HCT116 (cell line): ENCODE data around the gene EHD4. TPM values are rescaled to one million over a fixed set of nuclear protein-coding genes. Genes with fewer than 3 reads are reported as not detected.

Experiments
- ATAC-seq: fragments of 200-7000 bp; cut with Tn5 transposase; 2 replicates; pipeline ENCODE4 v1.9.1; 2020; ENCODE audit warnings: mild to moderate bottlenecking, moderate library complexity
- BruUV-seq: library from RNA; stranded (reverse); fragments of 400-500 nt; replicated peaks from 2 replicates; lab custom pipeline; 2021; lab: Mats Ljungman, UMichigan
- CTCF ChIA-PET: fragments of 300-600 bp; sonication (Branson Sonifier 250); formaldehyde crosslinking; loops from one replicate; lab custom pipeline; 2021; ENCODE audit warnings: antibody characterized with exemption; lab: Charles Lee
- POLR2A ChIA-PET: fragments of 300-600, 350-600 bp; sonication (Branson Sonifier 250); formaldehyde crosslinking; loops from one replicate; lab custom pipeline; 2021; ENCODE audit warnings: antibody characterized with exemption; lab: Charles Lee
- RAD21 ChIA-PET, 2 experiments: fragments of 300-600 bp; sonication (Branson Sonifier 250); formaldehyde crosslinking; loops; one replicate each; lab custom pipeline; 2023; ENCODE audit warnings: low total read pairs in 2 of 2; ENCODE audit not compliant: uncharacterized antibody in 2 of 2, unreplicated experiment in 2 of 2, low non-redundant PET in 1 of 2; lab: Charles Lee
- DNase-seq: peaks from one replicate; pipeline ENCODE4 v3.0.0-alpha.2; 2010; ENCODE audit warnings: low read depth, low spot score
- H2AFZ ChIP-seq: fragments of 200-600 bp; shearing (Covaris generic), sonication (generic); 2 replicates; pipeline ENCODE4 v1.6.1; 2017; ENCODE audit warnings: low read depth, mixed run types, mixed read lengths, antibody characterized with exemption, low read length; ENCODE audit not compliant: poor library complexity, severe bottlenecking
- H3K27ac ChIP-seq: 2 replicates; pipeline ENCODE4 v1.5.1; 2012; ENCODE audit warnings: low read depth, low read length
- H3K27me3 ChIP-seq: fragments of 200-600 bp; sonication (generic); 2 replicates; pipeline ENCODE4 v1.6.1; 2016; ENCODE audit warnings: mixed run types, low read length, mixed read lengths; ENCODE audit not compliant: insufficient read depth
- H3K36me3 ChIP-seq, 2 experiments: fragments of 200-500 bp in 1 of 2; fragments of 200-600 bp in 1 of 2; sonication (Bioruptor generic) in 1 of 2; sonication (generic) in 1 of 2; 2 replicates each; pipeline versions ENCODE4 v1.5.1 to v1.6.1; 2014 to 2016; ENCODE audit warnings: low read length in 2 of 2, inconsistent platforms in 1 of 2, mixed read lengths in 1 of 2, mixed run types in 1 of 2; ENCODE audit not compliant: insufficient read depth in 2 of 2, control insufficient read depth in 1 of 2
- H3K4me1 ChIP-seq, 2 experiments: fragments of 200-600 bp in 1 of 2; sonication (generic) in 1 of 2; 2 replicates each; pipeline versions ENCODE4 v1.5.1 to v1.6.1; 2012 to 2017; ENCODE audit warnings: low read length in 2 of 2, inconsistent platforms in 1 of 2, mild to moderate bottlenecking in 1 of 2, mixed read lengths in 1 of 2, mixed run types in 1 of 2, moderate library complexity in 1 of 2; ENCODE audit not compliant: insufficient read depth in 2 of 2, control insufficient read depth in 1 of 2
- H3K4me2 ChIP-seq: fragments of 200-600 bp; sonication (generic); 2 replicates; pipeline ENCODE4 v1.6.1; 2017; ENCODE audit warnings: mixed run types, low read length, mixed read lengths
- H3K4me3 ChIP-seq, 2 experiments: fragments of 200-600 bp in 1 of 2; sonication (generic) in 1 of 2; replicated peaks in 1 of 2; 2 replicates each; pipeline ENCODE4 v1.5.1; 2011 to 2016; ENCODE audit warnings: low read length in 2 of 2, control low read depth in 1 of 2, low read depth in 1 of 2, mild to moderate bottlenecking in 1 of 2, mixed read lengths in 1 of 2, mixed run types in 1 of 2
- H3K79me2 ChIP-seq: fragments of 200-600 bp; sonication (generic); 2 replicates; pipeline ENCODE4 v1.6.1; 2017; ENCODE audit warnings: mild to moderate bottlenecking, mixed run types, low read length, moderate library complexity, mixed read lengths; ENCODE audit not compliant: insufficient read depth
- H3K9ac ChIP-seq: fragments of 200-600 bp; sonication (generic); 2 replicates; pipeline ENCODE4 v1.6.1; 2016; ENCODE audit warnings: low read length, mixed read lengths
- H3K9me2 ChIP-seq: fragments of 200-600 bp; sonication (generic), shearing (Covaris generic); 2 replicates; pipeline ENCODE4 v1.6.1; 2017; ENCODE audit warnings: mixed run types, mild to moderate bottlenecking, moderate library complexity; ENCODE audit not compliant: insufficient read depth
- H3K9me3 ChIP-seq, 2 experiments: fragments of 200-500 bp in 1 of 2; fragments of 200-600 bp in 1 of 2; sonication (Bioruptor generic) in 1 of 2; sonication (generic) in 1 of 2; 2 replicates each; pipeline ENCODE4 v1.6.1; 2014 to 2017; ENCODE audit warnings: low read length in 2 of 2, mixed read lengths in 2 of 2, inconsistent platforms in 1 of 2, low read depth in 1 of 2, mild to moderate bottlenecking in 1 of 2, mixed run types in 1 of 2, moderate library complexity in 1 of 2; ENCODE audit not compliant: control insufficient read depth in 1 of 2, insufficient read depth in 1 of 2
- H4K20me1 ChIP-seq: fragments of 200-600 bp; sonication (generic), shearing (Covaris generic); 2 replicates; pipeline ENCODE4 v1.6.1; 2017; ENCODE audit warnings: mixed run types, mild to moderate bottlenecking, moderate library complexity; ENCODE audit not compliant: insufficient read depth
- EZH2phosphoT487 ChIP-seq: fragments of 200-600 bp; IDR thresholded peaks from 2 replicates; pipeline ENCODE4 v1.6.1; 2018; ENCODE audit warnings: antibody characterized with exemption, borderline replicate concordance
- FOSL1 ChIP-seq: IDR thresholded peaks from 2 replicates; pipeline ENCODE4 v1.6.1; 2012; ENCODE audit warnings: low read depth
- JUND ChIP-seq: IDR thresholded peaks from 2 replicates; pipeline ENCODE4 v1.6.1; 2012
- POLR2A ChIP-seq: IDR thresholded peaks from 2 replicates; pipeline ENCODE4 v1.7.0; 2011; ENCODE audit warnings: borderline replicate concordance; ENCODE audit not compliant: insufficient read depth, insufficient read length; ENCODE audit errors: extremely low read depth
- SIN3A ChIP-seq: IDR thresholded peaks from 2 replicates; pipeline ENCODE4 v1.6.1; 2012; ENCODE audit warnings: low read depth
- SP1 ChIP-seq: IDR thresholded peaks from 2 replicates; pipeline ENCODE4 v1.6.1; 2012; ENCODE audit warnings: low read depth
- SRF ChIP-seq: IDR thresholded peaks from 2 replicates; pipeline ENCODE4 v1.6.1; 2012; ENCODE audit warnings: low read depth
- TCF7L2 ChIP-seq: IDR thresholded peaks from 2 replicates; pipeline ENCODE4 v1.7.0; 2011; ENCODE audit warnings: borderline replicate concordance, inconsistent platforms; ENCODE audit not compliant: insufficient read depth, insufficient read length; ENCODE audit errors: extremely low read depth
- YY1 ChIP-seq: IDR thresholded peaks from 2 replicates; pipeline ENCODE4 v1.6.1; 2011; ENCODE audit warnings: low read length, low read depth, moderate library complexity, mild to moderate bottlenecking; ENCODE audit not compliant: insufficient replicate concordance; ENCODE audit errors: extremely low read depth
- ZNF274 ChIP-seq: fragments of 200-500 bp; sonication (Bioruptor generic); IDR thresholded peaks from 2 replicates; pipeline ENCODE4 v1.6.1; 2014; ENCODE audit warnings: mild to moderate bottlenecking, low read depth, low read length, inconsistent platforms
- intact Hi-C: fragments of 100-400 bp; cut with micrococcal nuclease; formaldehyde crosslinking; loops from 2 replicates; pipeline ENCODE4 v1.10.0; 2022
- total RNA-seq: library from RNA; stranded (reverse); gene quantifications from one replicate; pipeline ENCODE4 v1.2.1, GENCODE V29; 2021; ENCODE audit not compliant: unreplicated experiment
- TF ChIP-seq, protein P1 (sequence below): IDR thresholded peaks from 2 replicates; pipeline ENCODE4 v1.6.1; 2011; ENCODE audit warnings: mild to moderate bottlenecking, low read length, moderate library complexity; ENCODE audit not compliant: insufficient replicate concordance; ENCODE audit errors: extremely low read depth

The EHD4 gene
- total RNA-seq, 1 experiment from 2014 or later: 28.0 TPM

GRCh38 chr15:41983221-41983620 is 10.9 kb upstream of the EHD4 start:
- CTCF ChIA-PET: interaction anchor here (0.9 kb wide), 1 partner anchor 74 kb away, joined by 4 read pairs; no protein-coding TSS in a partner anchor
- intact Hi-C loops: no loop called here
- Histone ChIP-seq H3K9me3 (no peaks in the 10 kb centered on the region), H4K20me1 (no peaks in the 10 kb centered on the region), H3K4me3 (no peak overlapping the region), H3K4me1 (peaks cover 0 to 4% of the 10 kb centered on the region in 2 experiments; a peak in 2 of 4 replicates), H2AFZ (no peak overlapping the region), H3K36me3 (no peaks in the 10 kb centered on the region), H3K9me2 (no peaks in the 10 kb centered on the region), H3K4me2 (no peak overlapping the region), H3K27me3 (no peaks in the 10 kb centered on the region), H3K27ac (no peak overlapping the region), H3K9ac (no peak overlapping the region), H3K79me2 (no peaks in the 10 kb centered on the region)
- POLR2A ChIA-PET: no interaction called here
- ATAC-seq (no peak; the same call in 1 of the 2 replicates), DNase-seq (no peak)
- BruUV-seq: no TSS peak
- TF ChIP-seq FOSL1 (no peak), SP1 (no peak), JUND (no peak), SRF (no peak), TCF7L2 (no peak), EZH2phosphoT487 (no peak), ZNF274 (no peak), POLR2A (no peak), SIN3A (no peak), YY1 (no peak)
- TF ChIP-seq, protein P1, sequence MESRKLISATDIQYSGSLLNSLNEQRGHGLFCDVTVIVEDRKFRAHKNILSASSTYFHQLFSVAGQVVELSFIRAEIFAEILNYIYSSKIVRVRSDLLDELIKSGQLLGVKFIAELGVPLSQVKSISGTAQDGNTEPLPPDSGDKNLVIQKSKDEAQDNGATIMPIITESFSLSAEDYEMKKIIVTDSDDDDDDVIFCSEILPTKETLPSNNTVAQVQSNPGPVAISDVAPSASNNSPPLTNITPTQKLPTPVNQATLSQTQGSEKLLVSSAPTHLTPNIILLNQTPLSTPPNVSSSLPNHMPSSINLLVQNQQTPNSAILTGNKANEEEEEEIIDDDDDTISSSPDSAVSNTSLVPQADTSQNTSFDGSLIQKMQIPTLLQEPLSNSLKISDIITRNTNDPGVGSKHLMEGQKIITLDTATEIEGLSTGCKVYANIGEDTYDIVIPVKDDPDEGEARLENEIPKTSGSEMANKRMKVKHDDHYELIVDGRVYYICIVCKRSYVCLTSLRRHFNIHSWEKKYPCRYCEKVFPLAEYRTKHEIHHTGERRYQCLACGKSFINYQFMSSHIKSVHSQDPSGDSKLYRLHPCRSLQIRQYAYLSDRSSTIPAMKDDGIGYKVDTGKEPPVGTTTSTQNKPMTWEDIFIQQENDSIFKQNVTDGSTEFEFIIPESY: no peak
- RAD21 ChIA-PET: no interaction called here
